Skeletal muscle tissue (tissue), 4 donors: Measurements from ENCODE around the gene PKHD1. TPM values are rescaled to one million over a fixed set of nuclear protein-coding genes. Genes with fewer than 3 reads are reported as not detected.
"Not testable (repeated sequence)": the region's sequence is repeated elsewhere in the genome, so short reads cannot be mapped to it uniquely, and the experiment has no call there.

Experiments used
- H3K27ac ChIP-seq: one replicate; pipeline ENCODE4 v1.7.0; 2013; ENCODE audit warnings: mild to moderate bottlenecking, low read depth, low read length, inconsistent platforms
- H3K27me3 ChIP-seq, 3 donors: one replicate each; pipeline ENCODE4 v1.7.0; 2013; ENCODE audit warnings: low read length in 3 of 3; ENCODE audit not compliant: control insufficient read depth in 3 of 3, insufficient read depth in 3 of 3
- H3K36me3 ChIP-seq, 3 donors: one replicate each; pipeline ENCODE4 v1.7.0; 2013; ENCODE audit warnings: low read length in 3 of 3; ENCODE audit not compliant: control insufficient read depth in 3 of 3, insufficient read depth in 3 of 3
- H3K4me1 ChIP-seq, 3 donors: one replicate each; pipeline ENCODE4 v1.7.0; 2013; ENCODE audit warnings: low read length in 3 of 3, mild to moderate bottlenecking in 3 of 3; ENCODE audit not compliant: control insufficient read depth in 3 of 3, insufficient read depth in 3 of 3
- H3K4me3 ChIP-seq, 3 donors: one replicate each; pipeline ENCODE4 v1.7.0; 2013; ENCODE audit warnings: low read length in 3 of 3
- H3K9ac ChIP-seq, 3 donors: one replicate each; pipeline ENCODE4 v1.7.0; 2013; ENCODE audit warnings: low read length in 3 of 3, mild to moderate bottlenecking in 3 of 3, moderate library complexity in 2 of 3, low read depth in 1 of 3
- H3K9me3 ChIP-seq, 3 donors: one replicate each; pipeline ENCODE4 v1.7.0; 2013; ENCODE audit warnings: low read length in 3 of 3; ENCODE audit not compliant: control insufficient read depth in 3 of 3
- total RNA-seq: library from RNA; depleted of rRNA; stranded (reverse); fragments of >200 nt; gene quantifications from one replicate; pipeline ENCODE4 v1.2.3, GENCODE V29; 2014
- donor health status: Osteomylitis.

PKHD1 gene
- total RNA-seq, 1 donor from 2014 or later, result 38.6 TPM

DNA sequence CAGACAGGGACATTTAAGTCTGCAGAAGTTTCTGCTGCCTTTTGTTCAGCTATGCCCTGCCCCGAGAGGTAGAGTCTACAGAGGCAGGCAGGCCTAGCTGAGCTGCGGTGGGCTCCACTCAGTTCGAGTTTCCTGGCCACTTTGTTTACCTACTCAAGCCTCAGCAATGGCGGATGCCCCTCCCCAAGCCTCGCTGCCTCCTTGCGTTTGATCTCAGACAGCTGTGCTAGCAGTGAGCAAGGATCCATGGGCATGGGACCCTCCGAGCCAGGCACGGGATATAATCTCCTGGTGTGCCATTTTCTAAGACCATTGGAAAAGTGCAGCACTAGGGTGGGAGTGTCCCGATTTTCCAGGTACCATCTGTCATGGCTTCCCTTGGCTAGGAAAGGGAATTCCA lies 164.9 kb downstream of the PKHD1 start:
- H3K9ac ChIP-seq, H3K36me3 ChIP-seq, H3K4me3 ChIP-seq, H3K9me3 ChIP-seq, H3K4me1 ChIP-seq, H3K27ac ChIP-seq, H3K27me3 ChIP-seq: not testable (repeated sequence)

DNA sequence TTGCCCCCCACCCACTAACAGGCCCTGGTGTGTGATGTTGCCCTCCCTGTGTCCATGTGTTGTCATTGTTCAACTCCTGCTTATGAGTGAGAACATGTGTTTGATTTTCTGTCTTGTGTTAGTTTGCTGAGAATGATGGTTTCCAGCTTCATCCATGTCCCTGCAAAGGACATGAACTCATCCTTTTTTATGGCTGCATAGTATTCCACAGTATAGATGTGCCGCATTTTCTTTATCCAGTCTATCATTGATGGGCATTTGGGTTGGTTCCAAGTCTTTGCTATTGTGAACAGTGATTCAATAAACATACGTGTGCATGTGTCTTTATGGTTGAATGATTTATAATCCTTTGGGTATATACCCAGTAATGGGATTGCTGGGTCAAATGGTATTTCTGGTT lies 169.1 kb downstream of the PKHD1 start:
- not testable (repeated sequence) for H3K27me3 ChIP-seq, H3K27ac ChIP-seq, H3K4me3 ChIP-seq, H3K36me3 ChIP-seq, H3K9ac ChIP-seq, H3K9me3 ChIP-seq, H3K4me1 ChIP-seq

DNA sequence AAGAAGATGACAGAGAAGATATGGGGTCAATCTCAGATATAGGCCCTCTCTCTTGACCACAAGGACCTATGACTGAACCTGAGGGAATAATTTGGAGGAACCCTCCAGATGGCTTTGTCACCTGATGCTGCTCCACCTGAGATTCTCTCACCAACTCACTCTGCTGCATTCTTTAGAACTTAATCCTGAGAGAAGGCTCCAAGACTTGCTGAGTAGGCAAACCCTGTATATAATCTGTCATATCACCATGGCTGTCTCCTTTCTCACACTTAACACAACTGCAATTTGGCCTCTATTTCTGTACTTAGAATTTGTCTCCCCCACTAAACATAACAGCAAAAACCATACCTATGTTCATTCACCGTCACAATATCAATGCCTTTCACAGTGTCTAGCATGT lies 172.3 kb downstream of the PKHD1 start:
- Histone ChIP-seq H3K36me3 (no peaks in the 10 kb centered on the region), H3K4me1 (no peaks in the 10 kb centered on the region), H3K27ac (no peak overlapping the region), H3K27me3 (no peaks in the 10 kb centered on the region), H3K9me3 (peaks cover 0 to 2% (median 0%) of the 10 kb centered on the region in 3 donors), H3K4me3 (no peak overlapping the region), H3K9ac (no peak overlapping the region)

DNA sequence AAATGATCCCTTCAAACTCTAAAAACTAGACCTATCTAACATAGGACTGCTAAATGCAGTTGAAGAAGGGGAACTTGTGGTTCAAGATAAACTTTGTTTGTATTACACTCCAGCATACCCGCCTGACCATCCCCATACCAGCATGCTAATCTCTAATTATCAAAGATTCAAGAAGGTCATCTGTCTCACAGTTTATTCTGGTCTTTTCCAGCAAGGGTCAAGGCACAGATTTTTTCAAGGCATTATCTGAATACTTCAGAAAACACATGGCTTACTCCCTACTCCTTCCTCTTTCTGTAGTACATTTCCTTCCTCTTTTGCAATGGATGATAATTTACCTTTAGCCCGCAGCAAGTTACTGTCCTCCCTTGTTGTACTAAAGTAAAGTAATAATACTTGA lies 174.1 kb downstream of the PKHD1 start:
- Histone ChIP-seq H3K4me3 (no peak overlapping the region), H3K27me3 (no peaks in the 10 kb centered on the region), H3K9ac (no peak overlapping the region), H3K4me1 (no peaks in the 10 kb centered on the region), H3K36me3 (no peaks in the 10 kb centered on the region), H3K9me3 (peaks cover 0 to 1% (median 0%) of the 10 kb centered on the region in 3 donors), H3K27ac (no peak overlapping the region)

DNA sequence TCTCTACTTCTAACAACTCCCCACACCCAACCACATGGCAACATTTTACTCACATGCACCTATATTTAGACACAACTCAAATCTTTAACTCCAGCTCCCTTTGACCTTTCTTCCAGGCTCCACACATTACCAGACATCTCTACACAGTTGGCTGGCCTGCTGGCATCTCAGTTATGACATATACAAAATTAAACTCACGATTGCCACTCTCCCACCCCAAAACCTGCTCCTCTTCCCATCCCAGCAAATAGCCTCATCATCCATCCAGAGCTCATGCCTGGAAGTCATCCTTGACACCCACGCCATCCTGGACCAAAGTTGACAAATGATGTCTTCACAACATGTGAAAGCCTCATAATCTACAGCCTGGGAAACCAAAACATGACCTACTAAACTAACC lies 176.6 kb downstream of the PKHD1 start:
- Histone ChIP-seq H3K4me1 (no peaks in the 10 kb centered on the region), H3K4me3 (no peak overlapping the region), H3K9ac (no peak overlapping the region), H3K9me3 (no peaks in the 10 kb centered on the region), H3K27me3 (no peaks in the 10 kb centered on the region), H3K36me3 (no peaks in the 10 kb centered on the region), H3K27ac (no peak overlapping the region)

DNA sequence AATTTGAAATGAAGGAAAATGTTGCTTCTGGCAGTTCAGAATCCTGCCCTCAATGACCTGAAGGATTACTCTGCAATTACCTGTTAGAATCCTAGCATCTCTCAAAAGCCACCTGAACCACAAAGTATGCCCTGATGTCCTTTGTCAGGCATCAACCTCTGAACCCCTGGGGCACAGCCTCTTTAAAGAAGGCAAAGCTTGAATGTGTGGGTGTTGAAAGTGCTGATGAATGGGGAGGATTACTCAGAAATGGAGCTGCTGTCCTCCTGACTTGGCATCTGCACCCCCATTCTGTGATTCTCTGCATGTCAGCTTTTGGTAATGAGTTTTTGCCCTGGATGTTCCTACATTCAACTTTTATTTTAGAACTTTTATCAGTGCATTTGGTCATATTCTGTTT lies 179.2 kb downstream of the PKHD1 start:
- Histone ChIP-seq H3K4me1 (no peaks in the 10 kb centered on the region), H3K27me3 (no peaks in the 10 kb centered on the region), H3K27ac (no peak overlapping the region), H3K4me3 (no peak overlapping the region), H3K36me3 (no peaks in the 10 kb centered on the region), H3K9ac (no peak overlapping the region), H3K9me3 (no peaks in the 10 kb centered on the region)

DNA sequence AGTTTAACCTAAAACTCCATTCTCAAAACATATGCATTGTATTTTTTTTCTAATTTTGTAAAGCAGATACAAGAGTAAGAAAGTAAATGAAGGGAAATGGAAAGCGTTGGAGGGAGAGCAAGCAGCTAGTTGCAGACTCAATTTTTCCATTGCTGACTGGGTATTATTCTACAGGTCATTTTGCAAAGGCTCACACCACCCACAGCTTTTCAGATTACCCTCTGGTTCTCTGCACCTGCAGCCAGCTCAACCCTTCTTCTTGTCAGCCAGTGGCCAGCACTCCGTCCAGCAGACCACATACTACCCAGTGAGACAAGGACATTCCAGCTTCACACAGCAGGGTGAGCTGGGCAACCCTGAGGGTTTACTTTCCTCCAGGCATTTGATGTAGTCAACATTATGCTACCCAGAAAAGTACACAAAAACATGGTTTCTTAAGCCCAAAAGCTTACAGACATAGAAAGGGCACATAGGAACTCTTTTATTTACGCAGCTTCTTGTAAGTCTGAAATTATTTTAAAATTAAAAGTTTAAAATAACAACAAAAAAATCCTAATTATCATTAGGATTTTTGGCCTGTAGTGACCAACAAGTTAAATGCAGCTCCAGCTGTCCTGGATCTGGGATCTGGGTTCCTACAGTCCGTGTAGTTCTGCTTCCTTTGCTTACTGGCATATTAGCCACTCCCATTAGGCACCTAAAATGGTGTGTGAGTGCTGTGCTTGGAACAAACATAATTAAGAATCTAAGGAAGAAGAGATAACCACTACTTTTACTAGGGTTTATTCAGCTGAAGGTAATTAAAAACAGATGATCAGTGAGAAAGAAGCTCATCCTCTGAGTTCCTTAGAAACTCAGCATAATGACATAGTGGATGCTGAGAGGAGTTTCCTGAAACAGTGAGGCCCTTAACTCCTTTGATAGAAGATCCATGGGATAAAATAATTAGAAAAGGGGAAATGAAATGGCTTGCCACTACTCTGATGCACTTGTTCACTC lies 185.3 kb downstream of the PKHD1 start:
- no peaks in the 10 kb centered on the region for H3K36me3 ChIP-seq
- no peaks in the 10 kb centered on the region for H3K9me3 ChIP-seq
- H3K27ac ChIP-seq, result no peak overlapping the region

DNA sequence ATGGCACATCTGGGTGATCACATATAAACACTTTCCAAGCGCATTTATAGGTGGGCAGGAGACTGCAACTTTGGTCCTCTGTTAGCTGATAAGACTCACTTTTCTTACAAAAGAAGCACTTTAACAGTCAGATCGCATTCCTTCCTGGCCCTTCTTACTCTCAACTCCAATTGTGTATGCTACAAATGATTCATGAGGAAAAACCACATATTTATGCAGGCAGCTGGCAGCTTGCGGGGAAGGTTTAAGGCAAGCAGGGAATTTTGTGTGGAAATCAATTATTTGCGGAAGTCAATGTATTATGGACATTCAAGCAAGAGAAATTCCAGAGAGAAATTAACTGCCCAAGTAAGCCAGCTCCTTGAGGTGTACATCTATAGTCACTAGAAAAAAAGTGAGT lies 194.0 kb downstream of the PKHD1 start:
- Histone ChIP-seq H3K9ac (no peak overlapping the region), H3K27ac (no peak overlapping the region), H3K4me1 (no peaks in the 10 kb centered on the region), H3K9me3 (no peaks in the 10 kb centered on the region), H3K27me3 (no peaks in the 10 kb centered on the region), H3K4me3 (no peak overlapping the region), H3K36me3 (no peaks in the 10 kb centered on the region)

More for the DNA sequence above, 185.3 kb downstream of the PKHD1 start:
- no peak overlapping the region for H3K4me3 ChIP-seq
- H3K9ac ChIP-seq, result no peak overlapping the region
- no peaks in the 10 kb centered on the region for H3K4me1 ChIP-seq
- H3K27me3 ChIP-seq, result no peaks in the 10 kb centered on the region

DNA sequence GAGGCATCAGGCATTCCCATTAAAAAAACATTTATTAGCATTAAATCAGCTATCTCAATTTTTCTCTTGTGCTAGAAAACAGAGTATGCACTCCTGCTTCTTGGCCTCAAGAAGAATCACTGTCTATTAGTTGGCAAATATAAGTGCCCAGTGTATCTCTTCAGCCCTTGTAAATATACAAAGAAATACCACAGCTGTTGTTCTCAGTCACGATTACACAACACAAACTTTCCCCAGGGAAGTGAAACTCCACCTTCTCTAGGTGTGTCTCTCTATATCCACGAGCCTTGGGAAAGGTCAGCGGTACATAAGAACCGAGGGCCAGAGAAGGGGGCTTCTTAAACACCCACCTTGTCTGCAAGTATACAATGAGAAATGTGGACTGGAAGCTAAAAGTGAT lies 194.7 kb downstream of the PKHD1 start:
- no peak overlapping the region for H3K9ac ChIP-seq
- no peak overlapping the region for H3K4me3 ChIP-seq
- H3K4me1 ChIP-seq, result no peaks in the 10 kb centered on the region
- no peaks in the 10 kb centered on the region for H3K9me3 ChIP-seq
- H3K36me3 ChIP-seq, result no peaks in the 10 kb centered on the region
- no peak overlapping the region for H3K27ac ChIP-seq
- H3K27me3 ChIP-seq, result no peaks in the 10 kb centered on the region

DNA sequence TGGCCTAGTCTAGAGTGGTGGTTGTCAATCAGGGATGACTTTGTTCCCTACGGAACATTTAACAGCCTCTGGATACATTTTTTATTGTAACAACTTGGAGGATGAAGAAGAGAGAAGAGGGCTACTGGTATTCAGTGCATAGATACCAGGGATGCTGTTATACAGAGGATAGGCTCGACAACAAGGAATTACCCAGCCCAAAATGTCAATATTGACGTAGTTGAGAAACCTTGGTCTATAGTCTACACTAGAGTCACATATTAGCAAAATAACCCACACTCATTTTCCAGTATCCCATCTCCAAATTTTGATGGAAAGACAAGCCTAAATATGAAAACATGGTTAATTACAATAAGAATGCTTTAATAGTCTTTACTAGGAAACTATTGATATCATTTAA lies 195.1 kb downstream of the PKHD1 start:
- Histone ChIP-seq H3K36me3 (no peaks in the 10 kb centered on the region), H3K27ac (no peak overlapping the region), H3K4me1 (no peaks in the 10 kb centered on the region), H3K9me3 (no peaks in the 10 kb centered on the region), H3K4me3 (no peak overlapping the region), H3K9ac (no peak overlapping the region), H3K27me3 (no peaks in the 10 kb centered on the region)
